GM12875 (cell line): ENCODE data around the gene TTC38.

Source experiments
- H3K4me3 ChIP-seq: one replicate; pipeline ENCODE4 v1.5.1; 2011; ENCODE audit warnings: low read depth, low read length, control low read depth
- CTCF ChIP-seq: IDR thresholded peaks from 2 replicates; pipeline ENCODE4 v1.5.1; 2011; ENCODE audit warnings: low read depth, mild to moderate bottlenecking, control low read depth, inconsistent platforms, low read length, moderate library complexity, borderline replicate concordance; ENCODE audit not compliant: insufficient read depth

Gene TTC38

GRCh38 chr22:46296257-46297150 lies 28.7 kb downstream of the TTC38 start, which contains the start of gene GTSE1:
TSS of gene GTSE1 (plus strand) at chr22:46296870. CDS start at chr22:46297401, 531 bp downstream.
- peak within 1 kb of the TSS; percentile 91 for H3K4me3 ChIP-seq
- TF ChIP-seq CTCF = no peak

- peak overlapping the region; percentile 91 for H3K4me3 ChIP-seq
- TF ChIP-seq CTCF = no peak
These were observed 29.5 kb downstream of the TTC38 start for GRCh38 chr22:46297151-46297812.

- TF ChIP-seq CTCF = no peak
- no peak overlapping the region for H3K4me3 ChIP-seq
These were observed 31.3 kb downstream of the TTC38 start for GRCh38 chr22:46299101-46299500.

- no peak overlapping the region for H3K4me3 ChIP-seq
- TF ChIP-seq CTCF = no peak
These were observed 32.7 kb downstream of the TTC38 start for GRCh38 chr22:46300491-46300890.

- no peak for TF ChIP-seq CTCF
- no peak overlapping the region for H3K4me3 ChIP-seq
These were observed 35.6 kb downstream of the TTC38 start for GRCh38 chr22:46303347-46303965.

GRCh38 chr22:46308283-46308988 lies 40.6 kb downstream of the TTC38 start:
- no peak for TF ChIP-seq CTCF
- no peak overlapping the region for H3K4me3 ChIP-seq
